ENCODE data around the gene VTI1A. TPM values are rescaled to one million over a fixed set of nuclear protein-coding genes. Genes with fewer than 3 reads are reported as not detected.

The VTI1A gene
- total and polyA plus RNA-seq, 2 experiments from 2014 or later = 26.8 to 31.0 TPM

DNA sequence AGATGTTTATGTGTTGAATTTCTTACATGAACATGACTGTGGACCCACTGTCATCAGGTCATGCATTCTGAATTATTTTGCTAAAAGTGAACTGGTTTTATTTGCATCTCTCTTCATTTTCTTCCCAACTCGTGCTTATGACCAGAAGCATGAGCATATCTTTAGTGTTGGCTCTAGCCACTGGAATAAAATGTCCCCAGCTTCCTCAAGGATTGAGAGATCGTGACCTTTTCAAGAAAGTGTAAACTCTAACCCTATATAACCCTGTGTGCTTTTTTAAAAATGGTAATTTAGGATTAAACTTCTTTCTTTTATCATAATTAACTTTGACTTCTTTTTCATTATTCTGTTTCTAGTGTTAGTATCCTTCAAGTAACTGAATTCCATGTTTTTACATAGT lies 55.5 kb downstream of the VTI1A start:
- Histone ChIP-seq H3K9me2 (ENCODE audit: insufficient read depth) (0 out of 2 replicates have a peak, but pooled peaks cover 6% of the 10 kb centered on the region), H3K4me2 (no peak overlapping the region), H3F3A (replicated peaks; ENCODE audit: low read depth) (no peaks in the 10 kb centered on the region), H4K20me1 (replicated peaks; ENCODE audit: insufficient read depth) (no peaks in the 10 kb centered on the region), H3K27ac (ENCODE audit: low read depth) (no peak overlapping the region), H3K4me1 (ENCODE audit: insufficient read depth) (no peaks in the 10 kb centered on the region), H3K36me3 (ENCODE audit: insufficient read depth) (no peaks in the 10 kb centered on the region), H3K27me3 (ENCODE audit: insufficient read depth) (no peaks in the 10 kb centered on the region), H3K79me2 (replicated peaks; ENCODE audit: insufficient read depth) (no peaks in the 10 kb centered on the region), H3K4me3 (no peak overlapping the region), H2AFZ (no peak overlapping the region)
- H3K36me3 Mint-ChIP-seq (ENCODE audit: low read depth) = no peaks in the 10 kb centered on the region
- ATAC-seq (no peak), DNase-seq (ENCODE audit: low spot score) (no peak)
- no peak overlapping the region for H3K27ac Mint-ChIP-seq
- H3K4me1 Mint-ChIP-seq = peaks cover 6% of the 10 kb centered on the region; the same call in 2 of the 3 replicates
- H3K9me3 Mint-ChIP-seq = no peaks in the 10 kb centered on the region
- H3K4me3 Mint-ChIP-seq = no peak overlapping the region
- peaks cover under 1% of the 10 kb centered on the region for H3K27me3 Mint-ChIP-seq (ENCODE audit: insufficient read depth, low read depth, poor library complexity)
- TF ChIP-seq CREB1 (CRISPR knock-in tag; IDR thresholded peaks at IDR 0.05; ENCODE audit: low read depth) (no peak), CTCF (conservative IDR thresholded peaks at IDR 0.05; ENCODE audit: low read depth in 2 of 2) (no peak), POLR2AphosphoS5 (IDR thresholded peaks at IDR 0.05; ENCODE audit: low read depth) (no peak), EZH2phosphoT487 (IDR thresholded peaks at IDR 0.05; ENCODE audit: unreplicated experiment) (no peak), ZNF114 (CRISPR knock-in tag; IDR thresholded peaks at IDR 0.05) (no peak), EZH2 (IDR thresholded peaks at IDR 0.05; ENCODE audit: low read depth, unreplicated experiment) (no peak), STAT1 (IDR thresholded peaks at IDR 0.05; ENCODE audit: unreplicated experiment) (no peak), JUNB (IDR thresholded peaks at IDR 0.05; ENCODE audit: unreplicated experiment) (no peak), NANOG (IDR thresholded peaks at IDR 0.05; ENCODE audit: borderline replicate concordance) (no peak), ZNF331 (CRISPR knock-in tag; IDR thresholded peaks at IDR 0.05; ENCODE audit: low read depth) (no peak)
- TF ChIP-seq, protein P1, sequence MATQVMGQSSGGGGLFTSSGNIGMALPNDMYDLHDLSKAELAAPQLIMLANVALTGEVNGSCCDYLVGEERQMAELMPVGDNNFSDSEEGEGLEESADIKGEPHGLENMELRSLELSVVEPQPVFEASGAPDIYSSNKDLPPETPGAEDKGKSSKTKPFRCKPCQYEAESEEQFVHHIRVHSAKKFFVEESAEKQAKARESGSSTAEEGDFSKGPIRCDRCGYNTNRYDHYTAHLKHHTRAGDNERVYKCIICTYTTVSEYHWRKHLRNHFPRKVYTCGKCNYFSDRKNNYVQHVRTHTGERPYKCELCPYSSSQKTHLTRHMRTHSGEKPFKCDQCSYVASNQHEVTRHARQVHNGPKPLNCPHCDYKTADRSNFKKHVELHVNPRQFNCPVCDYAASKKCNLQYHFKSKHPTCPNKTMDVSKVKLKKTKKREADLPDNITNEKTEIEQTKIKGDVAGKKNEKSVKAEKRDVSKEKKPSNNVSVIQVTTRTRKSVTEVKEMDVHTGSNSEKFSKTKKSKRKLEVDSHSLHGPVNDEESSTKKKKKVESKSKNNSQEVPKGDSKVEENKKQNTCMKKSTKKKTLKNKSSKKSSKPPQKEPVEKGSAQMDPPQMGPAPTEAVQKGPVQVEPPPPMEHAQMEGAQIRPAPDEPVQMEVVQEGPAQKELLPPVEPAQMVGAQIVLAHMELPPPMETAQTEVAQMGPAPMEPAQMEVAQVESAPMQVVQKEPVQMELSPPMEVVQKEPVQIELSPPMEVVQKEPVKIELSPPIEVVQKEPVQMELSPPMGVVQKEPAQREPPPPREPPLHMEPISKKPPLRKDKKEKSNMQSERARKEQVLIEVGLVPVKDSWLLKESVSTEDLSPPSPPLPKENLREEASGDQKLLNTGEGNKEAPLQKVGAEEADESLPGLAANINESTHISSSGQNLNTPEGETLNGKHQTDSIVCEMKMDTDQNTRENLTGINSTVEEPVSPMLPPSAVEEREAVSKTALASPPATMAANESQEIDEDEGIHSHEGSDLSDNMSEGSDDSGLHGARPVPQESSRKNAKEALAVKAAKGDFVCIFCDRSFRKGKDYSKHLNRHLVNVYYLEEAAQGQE (IDR thresholded peaks at IDR 0.05; ENCODE audit: unreplicated experiment) = no peak
- TF ChIP-seq, protein P2, sequence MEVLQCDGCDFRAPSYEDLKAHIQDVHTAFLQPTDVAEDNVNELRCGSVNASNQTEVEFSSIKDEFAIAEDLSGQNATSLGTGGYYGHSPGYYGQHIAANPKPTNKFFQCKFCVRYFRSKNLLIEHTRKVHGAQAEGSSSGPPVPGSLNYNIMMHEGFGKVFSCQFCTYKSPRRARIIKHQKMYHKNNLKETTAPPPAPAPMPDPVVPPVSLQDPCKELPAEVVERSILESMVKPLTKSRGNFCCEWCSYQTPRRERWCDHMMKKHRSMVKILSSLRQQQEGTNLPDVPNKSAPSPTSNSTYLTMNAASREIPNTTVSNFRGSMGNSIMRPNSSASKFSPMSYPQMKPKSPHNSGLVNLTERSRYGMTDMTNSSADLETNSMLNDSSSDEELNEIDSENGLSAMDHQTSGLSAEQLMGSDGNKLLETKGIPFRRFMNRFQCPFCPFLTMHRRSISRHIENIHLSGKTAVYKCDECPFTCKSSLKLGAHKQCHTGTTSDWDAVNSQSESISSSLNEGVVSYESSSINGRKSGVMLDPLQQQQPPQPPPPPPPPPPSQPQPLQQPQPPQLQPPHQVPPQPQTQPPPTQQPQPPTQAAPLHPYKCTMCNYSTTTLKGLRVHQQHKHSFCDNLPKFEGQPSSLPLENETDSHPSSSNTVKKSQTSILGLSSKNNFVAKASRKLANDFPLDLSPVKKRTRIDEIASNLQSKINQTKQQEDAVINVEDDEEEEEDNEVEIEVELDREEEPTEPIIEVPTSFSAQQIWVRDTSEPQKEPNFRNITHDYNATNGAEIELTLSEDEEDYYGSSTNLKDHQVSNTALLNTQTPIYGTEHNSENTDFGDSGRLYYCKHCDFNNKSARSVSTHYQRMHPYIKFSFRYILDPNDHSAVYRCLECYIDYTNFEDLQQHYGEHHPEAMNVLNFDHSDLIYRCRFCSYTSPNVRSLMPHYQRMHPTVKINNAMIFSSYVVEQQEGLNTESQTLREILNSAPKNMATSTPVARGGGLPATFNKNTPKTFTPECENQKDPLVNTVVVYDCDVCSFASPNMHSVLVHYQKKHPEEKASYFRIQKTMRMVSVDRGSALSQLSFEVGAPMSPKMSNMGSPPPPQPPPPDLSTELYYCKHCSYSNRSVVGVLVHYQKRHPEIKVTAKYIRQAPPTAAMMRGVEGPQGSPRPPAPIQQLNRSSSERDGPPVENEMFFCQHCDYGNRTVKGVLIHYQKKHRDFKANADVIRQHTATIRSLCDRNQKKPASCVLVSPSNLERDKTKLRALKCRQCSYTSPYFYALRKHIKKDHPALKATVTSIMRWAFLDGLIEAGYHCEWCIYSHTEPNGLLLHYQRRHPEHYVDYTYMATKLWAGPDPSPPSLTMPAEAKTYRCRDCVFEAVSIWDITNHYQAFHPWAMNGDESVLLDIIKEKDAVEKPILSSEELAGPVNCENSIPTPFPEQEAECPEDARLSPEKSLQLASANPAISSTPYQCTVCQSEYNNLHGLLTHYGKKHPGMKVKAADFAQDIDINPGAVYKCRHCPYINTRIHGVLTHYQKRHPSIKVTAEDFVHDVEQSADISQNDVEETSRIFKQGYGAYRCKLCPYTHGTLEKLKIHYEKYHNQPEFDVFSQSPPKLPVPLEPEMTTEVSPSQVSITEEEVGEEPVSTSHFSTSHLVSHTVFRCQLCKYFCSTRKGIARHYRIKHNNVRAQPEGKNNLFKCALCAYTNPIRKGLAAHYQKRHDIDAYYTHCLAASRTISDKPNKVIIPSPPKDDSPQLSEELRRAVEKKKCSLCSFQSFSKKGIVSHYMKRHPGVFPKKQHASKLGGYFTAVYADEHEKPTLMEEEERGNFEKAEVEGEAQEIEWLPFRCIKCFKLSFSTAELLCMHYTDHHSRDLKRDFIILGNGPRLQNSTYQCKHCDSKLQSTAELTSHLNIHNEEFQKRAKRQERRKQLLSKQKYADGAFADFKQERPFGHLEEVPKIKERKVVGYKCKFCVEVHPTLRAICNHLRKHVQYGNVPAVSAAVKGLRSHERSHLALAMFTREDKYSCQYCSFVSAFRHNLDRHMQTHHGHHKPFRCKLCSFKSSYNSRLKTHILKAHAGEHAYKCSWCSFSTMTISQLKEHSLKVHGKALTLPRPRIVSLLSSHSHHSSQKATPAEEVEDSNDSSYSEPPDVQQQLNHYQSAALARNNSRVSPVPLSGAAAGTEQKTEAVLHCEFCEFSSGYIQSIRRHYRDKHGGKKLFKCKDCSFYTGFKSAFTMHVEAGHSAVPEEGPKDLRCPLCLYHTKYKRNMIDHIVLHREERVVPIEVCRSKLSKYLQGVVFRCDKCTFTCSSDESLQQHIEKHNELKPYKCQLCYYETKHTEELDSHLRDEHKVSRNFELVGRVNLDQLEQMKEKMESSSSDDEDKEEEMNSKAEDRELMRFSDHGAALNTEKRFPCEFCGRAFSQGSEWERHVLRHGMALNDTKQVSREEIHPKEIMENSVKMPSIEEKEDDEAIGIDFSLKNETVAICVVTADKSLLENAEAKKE (CRISPR knock-in tag; IDR thresholded peaks at IDR 0.05) = no peak
- TF ChIP-seq, protein P3, sequence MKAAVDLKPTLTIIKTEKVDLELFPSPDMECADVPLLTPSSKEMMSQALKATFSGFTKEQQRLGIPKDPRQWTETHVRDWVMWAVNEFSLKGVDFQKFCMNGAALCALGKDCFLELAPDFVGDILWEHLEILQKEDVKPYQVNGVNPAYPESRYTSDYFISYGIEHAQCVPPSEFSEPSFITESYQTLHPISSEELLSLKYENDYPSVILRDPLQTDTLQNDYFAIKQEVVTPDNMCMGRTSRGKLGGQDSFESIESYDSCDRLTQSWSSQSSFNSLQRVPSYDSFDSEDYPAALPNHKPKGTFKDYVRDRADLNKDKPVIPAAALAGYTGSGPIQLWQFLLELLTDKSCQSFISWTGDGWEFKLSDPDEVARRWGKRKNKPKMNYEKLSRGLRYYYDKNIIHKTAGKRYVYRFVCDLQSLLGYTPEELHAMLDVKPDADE (IDR thresholded peaks at IDR 0.05) = no peak
